Measurements from ENCODE around the gene CCDC90B. TPM values are rescaled to one million over a fixed set of nuclear protein-coding genes. Genes with fewer than 3 reads are reported as not detected.

Gene CCDC90B
- total and polyA plus RNA-seq, 10 of the 15 experiments (the other 5 are each of a cell fraction or from before 2014, with no cell fraction given): 33.2 to 91.5 (median 59.2) TPM

- Histone ChIP-seq H3K4me1 (ENCODE audit: control insufficient read depth, insufficient read depth, low read length) (no peaks in the 10 kb centered on the region), H3K79me2 (ENCODE audit: control insufficient read depth, insufficient read depth, low read length) (no peaks in the 10 kb centered on the region), H3K4me3 (no peak overlapping the region), H3K4me2 (ENCODE audit: control insufficient read depth, insufficient read depth) (no peak overlapping the region), H4K20me1 (ENCODE audit: control insufficient read depth, insufficient read depth) (no peaks in the 10 kb centered on the region; the same call in 1 of the 2 replicates), H3K36me3 (ENCODE audit: control insufficient read depth in 2 of 2, insufficient read depth in 2 of 2, low read length in 1 of 2) (no peaks in the 10 kb centered on the region), H3K9me3 (replicated peaks; ENCODE audit: control insufficient read depth, insufficient read depth, low read length) (no peaks in the 10 kb centered on the region; the same call in 2 of the 3 replicates), H2AFZ (ENCODE audit: control insufficient read depth, low read depth, low read length) (no peak overlapping the region), H3K9ac (ENCODE audit: control insufficient read depth, insufficient read depth, low read length) (no peak overlapping the region), H3K27me3 (replicated peaks in 1 of 2; ENCODE audit: control insufficient read depth in 2 of 2, insufficient read depth in 2 of 2, low read length in 1 of 2) (peaks cover 0 to 2% of the 10 kb centered on the region in 2 experiments; a peak in 3 of 4 replicates), H3K27ac (ENCODE audit: control insufficient read depth, insufficient read depth) (no peak overlapping the region)
- intact Hi-C loops (cut with micrococcal nuclease; ENCODE audit: unreplicated experiment): no loop called here
- no TSS peak for BruUV-seq (replicated peaks)
- ATAC-seq (no peak), DNase-seq (ENCODE audit: low read depth, low spot score) (no peak), FAIRE-seq (no peak)
- in situ Hi-C loops (cut with MboI): no loop called here
- ChIA-PET POLR2A (no interaction called here), CTCF (no interaction called here), SMC1A (ENCODE audit: uncharacterized antibody, unreplicated experiment) (no interaction called here), RAD21 (ENCODE audit: unreplicated experiment) (no interaction called here)
- TF ChIP-seq KLF5 (IDR thresholded peaks at IDR 0.05; ENCODE audit: partially characterized antibody): no peak
- no peak for TF ChIP-seq USF1 (IDR thresholded peaks at IDR 0.05; ENCODE audit: borderline replicate concordance, extremely low read length, insufficient read depth, low read depth, low read length)
- TF ChIP-seq POU2F2 (IDR thresholded peaks at IDR 0.05; ENCODE audit: borderline replicate concordance, low read depth, low read length): no peak
- no peak for TF ChIP-seq GATAD2B (conservative IDR thresholded peaks at IDR 0.05; ENCODE audit: low read depth)
- no peak for TF ChIP-seq CHD1 (IDR thresholded peaks at IDR 0.05; ENCODE audit: low read depth, low read length)
- no peak for TF ChIP-seq BCL3 (IDR thresholded peaks at IDR 0.05; ENCODE audit: borderline replicate concordance, insufficient read depth, low read depth, low read length, poor library complexity, severe bottlenecking)
- no peak for TF ChIP-seq NRF1 (conservative IDR thresholded peaks at IDR 0.05; ENCODE audit: low read depth, low read length)
- no peak for TF ChIP-seq NR2F1 (conservative IDR thresholded peaks at IDR 0.05)
- TF ChIP-seq PAX8 (IDR thresholded peaks at IDR 0.05): no peak
- TF ChIP-seq SMAD1 (IDR thresholded peaks at IDR 0.05; ENCODE audit: low read depth, partially characterized antibody): no peak
- no peak for TF ChIP-seq CREM (IDR thresholded peaks at IDR 0.05; ENCODE audit: low read depth)
- no peak for TF ChIP-seq RBBP5 (conservative IDR thresholded peaks at IDR 0.05)
- WGBS (ENCODE audit: insufficient coverage, insufficient replicate concordance, low lambda C conversion rate, missing lambda C conversion rate): 0% methylated on average over 1 of the region's 1 CpG
Measured at GRCh38 chr11:83326326-83326725, 40.2 kb upstream of the CCDC90B start.
